ENCODE measurements around the gene ZNF391.

DNA sequence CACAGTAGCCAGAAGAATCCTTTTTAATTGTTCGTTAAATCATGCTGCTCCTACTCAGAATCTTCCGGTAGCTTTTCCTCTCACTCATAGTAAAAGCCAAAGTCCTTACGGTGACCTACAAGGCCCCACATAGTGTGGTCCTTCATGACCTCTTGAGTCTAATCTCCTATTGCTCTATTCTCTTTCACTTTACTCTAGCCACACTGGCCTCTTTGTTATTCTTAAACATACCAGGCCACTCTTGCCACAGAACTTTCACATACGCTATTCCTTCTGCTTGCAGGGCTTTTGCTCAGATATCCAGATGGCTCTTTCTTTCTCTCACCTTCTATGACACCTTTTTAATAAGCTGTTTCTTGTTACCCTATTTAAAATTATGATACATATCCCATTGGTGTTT is 25.7 kb downstream of the ZNF391 start:
- TF ChIP-seq CTCF (IDR thresholded peaks at IDR 0.05; ENCODE audit: low read length) (no peak), EZH2 (IDR thresholded peaks at IDR 0.05; ENCODE audit: borderline replicate concordance, low read length) (no peak)
